T-helper 1 cell treated with Interleukin-12 subunit alpha and Interleukin-12 subunit beta and Interleukin-4 antibody, amounts not matched to agents 30 ng/mL and 1 ng/mL, for 36 hours (primary cell): Measurements from ENCODE around the gene GUK1. TPM values are rescaled to one million over a fixed set of nuclear protein-coding genes. Genes with fewer than 3 reads are reported as not detected.
"Not testable (repeated sequence)": the region's sequence is repeated elsewhere in the genome, so short reads cannot be mapped to it uniquely, and the experiment has no call there.

ENCODE experiments used
- intact Hi-C: fragments of 100-400 bp; cut with micrococcal nuclease; formaldehyde crosslinking; loops from one replicate; pipeline ENCODE4 v1.15.1; 2024
- total RNA-seq: library from RNA; stranded (reverse); gene quantifications from 2 replicates; pipeline ENCODE4 v1.2.3, GENCODE V29; 2022

Gene GUK1
- total RNA-seq, 1 donor from 2014 or later = 227 TPM

DNA sequence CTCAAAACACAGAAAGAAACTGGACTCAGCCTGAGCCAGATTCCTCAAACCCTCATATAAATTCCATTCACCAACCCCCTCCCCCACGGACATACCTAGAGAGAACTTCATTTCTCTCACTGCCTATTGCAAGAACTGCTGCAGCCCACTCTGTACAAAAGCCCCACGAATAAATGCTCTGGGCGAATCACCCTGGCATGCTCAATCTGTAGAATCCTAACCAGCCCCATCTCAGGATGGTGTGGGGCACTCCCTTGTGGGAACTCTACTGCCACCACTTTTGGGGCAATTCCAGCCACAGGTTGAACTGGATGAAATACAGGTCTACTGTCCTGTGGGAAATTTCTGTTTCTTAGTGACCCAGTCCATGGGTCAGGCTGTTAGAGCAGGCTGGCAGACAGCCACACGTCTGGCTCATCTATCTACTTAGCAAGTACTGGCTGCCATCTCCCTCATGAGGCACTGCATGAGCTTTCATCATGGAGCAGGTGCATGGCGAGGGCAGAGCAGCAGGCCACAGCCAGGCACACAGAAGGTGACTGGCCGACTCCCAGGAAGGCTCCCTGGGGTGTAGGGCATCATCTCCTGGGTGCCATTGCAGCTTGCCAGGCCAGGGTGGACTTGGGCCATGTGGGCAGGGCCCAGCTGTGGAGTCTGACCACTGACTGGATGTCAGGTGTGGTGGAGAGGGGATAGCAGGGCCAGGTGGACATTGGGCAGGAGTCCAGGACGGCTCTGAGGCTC is 35.4 kb upstream of the GUK1 start:
- intact Hi-C loops = loop anchor here (5.0 to 10.0 kb wide), 6 partner anchors 337 to 1960 kb away; partner anchors contain the start of genes CCSAP, GALNT2 and PARP1

GRCh38 chr1:228105270-228105995 is 34.6 kb upstream of the GUK1 start:
- intact Hi-C loops = loop anchor here (5.0 to 10.0 kb wide), 4 partner anchors 621 to 1959 kb away; partner anchors contain the start of genes CCSAP, GALNT2 and PARP1

DNA sequence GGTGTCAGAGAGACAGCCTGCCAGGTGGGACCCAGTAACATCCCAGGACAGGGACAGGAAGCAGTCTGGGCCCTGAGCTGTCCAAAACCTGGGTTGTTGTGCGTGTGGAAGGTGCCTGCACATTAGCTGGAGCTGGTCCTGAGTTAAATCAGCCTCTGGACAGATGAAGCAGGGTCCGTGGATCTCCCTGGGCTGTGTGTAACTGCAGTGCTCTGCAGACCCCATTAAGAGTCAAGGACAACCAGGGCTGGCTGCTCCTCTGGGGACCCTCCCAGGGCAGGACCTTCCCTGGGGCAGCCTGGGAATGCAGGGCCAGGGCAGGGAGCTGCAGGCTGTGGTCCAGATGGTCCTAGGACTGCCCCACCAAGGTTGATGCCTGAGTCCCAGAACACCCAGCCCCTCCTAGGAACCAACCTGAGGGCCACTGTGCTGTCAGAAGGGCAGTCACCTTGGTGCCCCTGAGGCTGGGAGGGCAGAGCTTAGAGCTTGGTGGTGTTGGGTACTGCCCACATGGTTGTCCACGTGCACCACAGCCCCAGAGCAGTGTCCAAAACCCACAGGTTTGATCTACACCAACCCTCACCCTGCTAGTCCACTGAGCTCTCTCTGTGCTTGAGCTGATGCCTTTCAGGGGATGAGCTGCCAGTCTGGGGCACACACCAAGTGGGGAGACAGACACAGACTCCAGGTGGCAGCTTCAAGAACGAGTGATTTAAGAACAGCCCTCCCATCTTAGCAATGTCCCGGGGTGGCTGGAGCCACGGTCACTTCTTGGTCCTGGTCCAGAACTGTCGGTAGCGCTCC is 33.9 kb upstream of the GUK1 start:
- intact Hi-C loops = loop anchor here (5.0 to 10.0 kb wide), 4 partner anchors 621 to 1959 kb away; partner anchors contain the start of genes CCSAP, GALNT2 and PARP1

GRCh38 chr1:228106800-228107054 is 33.4 kb upstream of the GUK1 start:
- intact Hi-C loops = loop anchor here (5.0 to 10.0 kb wide), 4 partner anchors 622 to 1958 kb away; partner anchors contain the start of genes CCSAP, GALNT2 and PARP1

- intact Hi-C loops = loop anchor here (5.0 to 10.0 kb wide), 4 partner anchors 623 to 1957 kb away; partner anchors contain the start of genes CCSAP, GALNT2 and PARP1
Observed at GRCh38 chr1:228107636-228108035, 32.4 kb upstream of the GUK1 start.

GRCh38 chr1:228108055-228108690 is 31.9 kb upstream of the GUK1 start:
- intact Hi-C loops = loop anchor here (5.0 to 10.0 kb wide), 4 partner anchors 623 to 1957 kb away; partner anchors contain the start of genes CCSAP, GALNT2 and PARP1

GRCh38 chr1:228108742-228109072 is 31.4 kb upstream of the GUK1 start:
- intact Hi-C loops = loop anchor here (1.0 to 10.0 kb wide), 17 partner anchors 26 to 1956 kb away; partner anchors contain the start of genes ARF1, CCSAP, GALNT2 and GUK1

- intact Hi-C loops = loop anchor here (1.0 to 10.0 kb wide), 17 partner anchors 27 to 1955 kb away; partner anchors contain the start of genes ARF1, CCSAP, GALNT2 and GUK1
Observed at GRCh38 chr1:228109073-228109961, 30.8 kb upstream of the GUK1 start, which contains the start of gene MRPL55. Gene MRPL55 (minus strand): TSS chr1:228109299. CDS start chr1:228108260, 1,039 bp downstream.

DNA sequence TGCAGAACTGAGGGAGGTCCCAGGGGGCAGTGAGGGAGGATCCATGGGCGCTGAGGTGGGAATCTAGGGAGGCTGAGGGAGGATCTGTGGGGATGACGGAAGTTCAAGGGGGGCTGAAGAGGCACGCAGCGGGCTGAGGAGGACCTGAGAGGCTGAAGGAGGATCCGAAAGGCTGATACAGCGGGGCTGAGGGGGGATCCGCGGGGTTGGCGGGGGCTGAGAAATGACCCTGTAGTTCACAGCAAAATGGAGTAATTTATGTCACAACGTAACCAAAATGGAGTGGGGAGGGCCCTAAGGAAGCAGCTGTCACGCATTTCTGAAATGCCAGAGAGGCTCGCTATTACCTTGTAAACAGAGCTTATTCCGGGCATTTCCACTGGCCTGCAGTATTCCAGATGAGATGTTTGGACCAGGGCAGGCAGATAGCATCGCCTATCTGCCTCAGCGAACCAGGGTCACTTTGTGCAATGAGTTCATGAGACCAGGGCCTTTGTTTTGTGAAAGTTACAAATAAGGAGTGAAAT is 30.1 kb upstream of the GUK1 start:
- intact Hi-C loops = loop anchor here (1.0 to 10.0 kb wide), 17 partner anchors 28 to 1955 kb away; partner anchors contain the start of genes ARF1, CCSAP, GALNT2 and GUK1

DNA sequence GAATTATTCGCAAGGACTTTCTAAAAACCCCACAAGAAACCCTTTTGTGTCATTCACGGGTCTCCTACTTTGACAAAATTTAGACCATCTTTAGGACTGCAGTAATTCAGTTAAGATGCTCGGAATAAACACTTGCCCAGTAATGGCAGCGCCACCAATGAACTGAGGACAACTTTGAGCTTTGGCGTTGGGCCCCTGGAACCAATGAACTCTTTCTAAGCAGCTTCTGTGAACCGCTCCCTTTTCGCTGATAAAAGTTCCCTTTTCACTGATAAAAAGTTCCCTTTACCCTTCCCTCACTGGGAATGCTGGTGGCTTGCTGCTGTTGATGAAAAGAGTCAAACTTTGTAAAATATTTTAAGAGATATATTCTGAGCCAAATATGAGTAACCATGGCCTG is 29.5 kb upstream of the GUK1 start:
- intact Hi-C loops = no loop called here

- intact Hi-C loops = not testable (repeated sequence)
Observed at GRCh38 chr1:228111315-228111714, 28.8 kb upstream of the GUK1 start.

DNA sequence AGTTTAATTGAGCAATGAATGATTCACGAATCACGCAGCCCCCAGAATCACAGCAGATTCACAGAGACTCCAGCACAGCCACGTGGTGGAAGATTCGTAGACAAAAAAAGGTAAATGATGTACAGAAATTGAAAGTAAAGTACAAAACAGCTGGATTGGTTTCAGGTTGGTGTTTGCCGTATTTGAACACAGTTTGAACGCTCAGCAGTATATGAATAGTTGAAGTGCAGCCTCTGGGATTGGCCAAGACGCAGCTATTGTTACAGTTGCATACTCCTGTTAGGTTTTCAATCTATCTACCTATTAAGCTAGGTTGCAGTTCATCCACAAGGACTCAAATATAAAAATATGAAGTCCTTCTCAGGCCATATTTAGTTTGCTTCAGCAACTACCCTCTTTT is 27.9 kb upstream of the GUK1 start:
- intact Hi-C loops = no loop called here

- intact Hi-C loops = no loop called here
Observed at GRCh38 chr1:228112617-228113016, 27.5 kb upstream of the GUK1 start.

DNA sequence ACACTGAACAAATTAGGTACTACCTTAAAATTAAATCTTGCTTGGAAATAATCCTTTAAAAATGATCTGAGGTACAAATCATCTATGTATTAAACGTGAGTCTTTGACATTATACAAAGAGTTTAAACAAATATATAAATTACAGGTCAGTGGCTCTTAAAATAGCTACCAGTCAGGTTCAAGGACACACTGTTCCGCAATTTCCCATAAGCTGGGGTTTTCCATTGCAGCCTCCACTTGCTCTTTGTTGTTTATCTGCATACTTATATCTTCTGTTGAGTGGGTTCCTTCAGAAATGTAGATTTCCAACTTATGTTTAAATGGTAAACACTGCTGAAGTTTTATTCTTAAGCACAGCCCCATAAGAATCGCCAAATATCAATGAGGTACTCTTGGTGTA is 25.3 kb upstream of the GUK1 start:
- intact Hi-C loops = no loop called here

DNA sequence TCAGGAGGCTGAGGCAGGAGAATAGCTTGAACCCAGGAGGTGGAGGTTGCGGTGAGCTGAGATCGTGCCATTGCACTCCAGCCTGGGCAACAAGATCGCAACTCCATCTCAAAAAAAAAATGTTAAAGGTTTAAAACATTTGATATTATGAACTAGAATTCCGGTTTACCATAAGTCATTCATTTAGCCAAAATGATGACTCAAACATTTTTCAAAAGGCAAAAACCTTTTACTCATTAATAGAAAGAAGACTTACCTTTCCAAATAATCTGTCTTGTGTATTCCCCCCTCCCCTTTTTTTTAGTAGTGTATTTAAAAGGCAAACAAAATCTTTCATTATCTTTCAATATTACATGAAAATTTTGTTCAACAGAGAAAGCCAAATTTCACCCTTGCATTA is 22.7 kb upstream of the GUK1 start:
- intact Hi-C loops = no loop called here

- intact Hi-C loops = no loop called here
Observed at GRCh38 chr1:228118040-228118439, 22.0 kb upstream of the GUK1 start.

DNA sequence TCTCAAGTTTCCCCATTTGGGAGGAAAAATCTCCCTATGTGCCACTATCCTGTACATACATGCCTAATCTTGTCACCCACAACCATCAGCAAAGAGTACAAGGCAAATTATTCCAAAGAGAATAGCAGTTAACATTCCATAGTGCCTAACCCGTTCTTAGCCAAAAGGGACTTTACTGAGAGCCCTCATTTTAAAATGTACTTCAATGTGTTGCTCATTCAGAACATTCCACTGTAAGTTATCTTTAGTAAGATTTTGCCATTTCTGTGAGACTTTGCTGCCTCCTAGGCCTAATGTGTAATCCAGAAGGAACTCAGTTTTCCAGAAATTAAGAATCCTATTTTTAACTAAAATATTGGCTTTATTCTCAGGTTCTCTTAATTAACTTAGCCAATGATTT is 19.7 kb upstream of the GUK1 start:
- intact Hi-C loops = no loop called here

DNA sequence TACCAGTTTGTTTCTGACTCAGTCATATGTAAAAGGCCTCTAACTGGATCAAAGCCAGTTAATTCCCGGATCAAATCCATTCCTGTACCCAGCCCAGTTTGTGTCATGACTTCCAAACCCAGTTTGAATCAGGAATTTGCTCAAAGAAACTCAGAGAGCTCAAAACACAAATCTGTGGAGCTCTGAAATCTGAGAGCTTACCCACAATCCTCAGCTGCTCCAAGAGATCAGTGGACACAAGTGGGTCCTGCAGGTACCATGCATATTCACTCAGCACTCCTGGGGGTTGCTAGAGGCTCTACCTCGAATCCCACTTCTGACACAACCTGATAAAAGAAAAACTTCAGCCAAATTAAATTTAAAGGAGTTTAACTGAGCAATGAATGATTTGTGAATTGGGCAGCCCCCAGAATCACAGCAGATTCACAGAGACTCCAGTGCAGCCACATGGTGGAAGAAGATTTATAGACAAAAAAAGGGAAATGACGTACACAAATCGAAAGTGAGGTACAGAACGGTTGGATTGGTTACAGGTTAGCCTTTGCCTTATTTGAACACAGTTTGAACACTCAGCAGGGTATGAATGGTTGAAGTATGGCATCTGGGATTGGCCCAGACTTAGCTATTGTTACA is 19.1 kb upstream of the GUK1 start:
- intact Hi-C loops = no loop called here

- intact Hi-C loops = no loop called here
Observed at GRCh38 chr1:228122921-228123441, 17.1 kb upstream of the GUK1 start.
